ENCODE results near the gene ACAA1.
A peak's percentile ranks its signal among the peaks of the same experiment; 100 is the strongest.
"Not testable (repeated sequence)": the region's sequence is repeated elsewhere in the genome, so short reads cannot be mapped to it uniquely, and the experiment has no call there.

Gene ACAA1

DNA sequence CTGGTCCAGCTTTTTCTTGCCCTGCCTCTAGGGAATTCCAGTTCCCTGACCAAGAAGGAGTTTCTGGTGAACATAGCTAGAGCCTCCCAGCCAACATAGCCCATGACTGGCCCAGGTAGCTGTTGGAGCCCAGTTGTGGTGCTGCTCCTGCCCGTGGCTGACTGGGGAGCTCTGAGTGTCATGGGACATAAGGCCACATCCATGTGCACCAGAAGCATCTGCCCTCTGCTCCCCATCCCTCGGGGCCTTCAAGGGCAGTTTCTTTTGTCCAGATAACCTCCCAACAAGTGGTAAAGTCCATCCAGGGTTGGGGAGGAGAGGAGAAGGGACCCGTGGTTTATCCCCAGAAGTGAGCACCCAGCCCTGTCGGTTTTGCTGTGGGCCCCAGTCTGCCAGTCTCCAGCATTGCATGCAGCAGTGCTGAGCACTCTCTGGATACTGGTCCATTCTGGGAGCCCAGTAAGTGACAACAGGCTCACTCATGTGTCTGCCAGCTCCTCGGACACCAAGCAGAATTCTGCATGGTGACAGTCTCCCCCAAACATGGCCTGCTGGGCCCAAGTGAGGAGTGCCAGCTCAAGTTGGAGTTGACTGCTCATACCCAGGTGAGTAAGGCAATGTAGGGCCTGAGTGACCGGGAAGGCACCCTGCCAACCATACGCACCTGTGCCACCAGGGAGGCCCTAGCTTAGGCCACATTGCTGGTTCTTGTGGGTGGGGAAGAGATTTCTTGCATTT, 28.8 kb downstream of the ACAA1 start:
- DNase-seq = no peak

DNA sequence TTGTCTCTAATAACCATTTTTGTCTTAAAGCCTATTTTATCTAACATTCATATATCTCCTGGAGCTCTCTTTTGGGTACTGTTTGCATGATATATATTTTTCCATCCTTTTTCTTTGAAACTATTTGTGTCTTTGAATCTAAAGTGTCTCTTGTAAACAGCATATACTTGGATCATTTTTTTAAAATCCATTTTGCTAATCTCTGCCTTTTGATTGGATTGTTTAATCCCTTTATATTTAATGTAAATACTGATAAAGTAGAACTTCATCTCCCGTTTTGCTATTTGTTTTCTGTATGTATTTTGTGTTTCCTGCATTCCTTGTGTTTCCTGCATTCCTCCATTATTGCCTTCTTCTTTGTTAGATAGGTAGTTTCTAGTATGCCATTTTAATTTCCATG, 31.4 kb downstream of the ACAA1 start:
- DNase-seq = no peak

GRCh38 chr3:38102444-38102814, 34.5 kb downstream of the ACAA1 start:
- DNase-seq = no peak

DNA sequence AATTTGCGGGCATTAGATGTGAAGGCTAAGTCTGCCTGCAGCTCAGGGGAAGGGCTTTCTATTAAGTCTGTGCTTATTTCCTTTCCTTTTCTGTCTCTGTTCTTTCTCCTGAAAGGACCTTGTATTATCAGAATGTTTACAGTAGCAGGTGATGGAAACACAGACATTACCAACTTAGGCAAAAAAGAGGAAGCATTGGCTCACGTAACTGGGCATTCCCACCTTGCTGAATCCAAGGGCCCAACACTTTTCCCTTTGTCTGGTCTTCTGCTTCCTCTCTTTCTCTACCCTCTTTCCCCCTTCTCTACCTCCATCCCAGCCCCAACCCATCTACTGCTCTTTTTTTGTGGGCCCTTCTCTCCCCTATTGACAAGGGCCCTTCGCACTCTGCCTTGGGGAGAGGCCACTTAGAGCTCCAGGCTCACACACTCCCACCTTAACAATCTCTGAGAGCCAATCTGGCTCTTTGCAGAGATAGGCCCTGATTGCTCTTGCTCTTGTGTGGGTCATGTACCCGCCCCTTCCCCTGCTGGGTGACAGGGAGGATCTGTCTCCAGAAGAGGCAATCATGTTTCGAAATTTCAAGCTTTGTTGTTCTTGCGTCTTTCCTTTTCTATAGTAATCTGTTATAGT, 35.0 kb downstream of the ACAA1 start:
- DNase-seq = no peak

DNA sequence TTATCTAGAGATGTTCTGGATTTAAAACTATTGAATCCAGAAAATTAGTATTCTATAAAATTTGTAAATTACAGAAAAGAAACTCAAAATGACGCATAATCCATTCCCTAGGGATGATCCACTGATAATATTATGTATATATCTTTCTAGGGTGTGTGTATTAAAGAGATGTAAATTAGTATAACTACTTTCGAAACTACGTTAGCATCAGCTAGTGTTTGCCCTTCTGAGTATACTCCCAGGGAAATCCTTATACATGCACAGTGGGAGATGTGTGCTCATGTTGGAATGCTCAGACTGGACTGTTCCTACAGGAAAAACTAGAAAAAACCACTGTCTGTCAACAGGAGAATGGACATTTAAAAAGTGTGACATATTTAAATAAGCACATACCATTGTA, 36.4 kb downstream of the ACAA1 start:
- DNase-seq = no peak

DNA sequence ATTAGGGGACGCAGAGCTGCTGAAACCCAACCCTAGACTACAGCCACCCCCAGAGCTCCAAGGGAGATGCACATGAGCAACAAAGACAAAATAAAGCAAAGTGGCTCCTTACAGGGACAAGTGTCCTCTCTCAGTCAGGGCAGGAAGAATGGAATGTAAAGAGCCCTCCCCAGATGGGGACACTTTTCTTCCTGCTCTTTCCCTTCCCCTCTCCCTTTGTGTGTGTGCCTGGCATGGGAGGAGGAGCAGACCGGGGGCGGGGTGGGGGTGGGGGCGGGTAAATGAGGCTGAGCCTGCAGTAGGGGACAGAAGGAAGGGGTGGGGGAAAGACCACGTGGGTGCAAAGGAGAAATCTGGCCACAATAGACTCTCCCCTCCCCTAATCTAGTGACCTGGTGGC, 37.4 kb downstream of the ACAA1 start:
- no peak for DNase-seq

DNA sequence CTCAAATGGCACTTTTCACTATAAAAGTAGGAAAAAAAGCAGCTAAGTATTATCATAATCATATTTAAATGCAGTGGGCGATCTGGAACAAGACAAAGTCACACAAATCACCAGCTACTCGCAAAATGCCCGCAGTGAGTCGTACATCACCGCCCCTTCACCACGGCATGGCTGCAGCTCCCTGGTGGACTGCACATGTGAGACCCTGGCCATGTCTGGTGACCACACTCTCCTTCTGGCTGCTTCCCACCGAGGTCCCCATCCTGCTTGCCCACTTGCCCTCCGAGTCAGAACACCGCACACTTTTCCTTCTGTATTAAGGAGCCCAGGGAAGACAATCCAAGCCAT, 38.6 kb downstream of the ACAA1 start:
- DNase-seq = no peak

- peak in 21 of 58 donors; percentile 12 to 68 (median 36) for DNase-seq
Observed at GRCh38 chr3:38097446-38098375, 39.2 kb downstream of the ACAA1 start.

GRCh38 chr3:38095669-38096483, 41.1 kb downstream of the ACAA1 start:
- DNase-seq = peak in 13 of 58 donors; percentile 13 to 54 (median 21)

DNA sequence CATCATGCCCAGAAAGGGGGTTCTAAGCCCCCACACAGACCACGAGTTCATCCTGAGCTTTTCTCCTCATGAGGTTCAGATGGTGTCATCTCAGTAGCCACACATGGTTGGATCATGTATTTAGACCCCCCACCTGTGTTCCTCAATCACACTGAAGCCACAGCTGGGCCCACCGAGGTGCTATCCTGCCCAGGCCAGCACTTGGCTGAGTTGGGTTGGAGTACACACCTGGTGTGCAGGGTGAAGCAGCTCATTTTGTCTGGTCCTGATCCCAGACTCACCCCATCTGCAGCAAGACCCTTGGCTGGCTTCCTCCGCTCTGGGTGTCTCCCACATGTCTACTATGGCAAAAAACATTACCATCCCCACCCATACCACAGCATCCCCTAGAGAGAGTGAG, 41.9 kb downstream of the ACAA1 start:
- no peak for DNase-seq

GRCh38 chr3:38090453-38090852, 46.5 kb downstream of the ACAA1 start:
- no peak for DNase-seq

GRCh38 chr3:38089163-38089562, 47.8 kb downstream of the ACAA1 start:
- DNase-seq = no peak

DNA sequence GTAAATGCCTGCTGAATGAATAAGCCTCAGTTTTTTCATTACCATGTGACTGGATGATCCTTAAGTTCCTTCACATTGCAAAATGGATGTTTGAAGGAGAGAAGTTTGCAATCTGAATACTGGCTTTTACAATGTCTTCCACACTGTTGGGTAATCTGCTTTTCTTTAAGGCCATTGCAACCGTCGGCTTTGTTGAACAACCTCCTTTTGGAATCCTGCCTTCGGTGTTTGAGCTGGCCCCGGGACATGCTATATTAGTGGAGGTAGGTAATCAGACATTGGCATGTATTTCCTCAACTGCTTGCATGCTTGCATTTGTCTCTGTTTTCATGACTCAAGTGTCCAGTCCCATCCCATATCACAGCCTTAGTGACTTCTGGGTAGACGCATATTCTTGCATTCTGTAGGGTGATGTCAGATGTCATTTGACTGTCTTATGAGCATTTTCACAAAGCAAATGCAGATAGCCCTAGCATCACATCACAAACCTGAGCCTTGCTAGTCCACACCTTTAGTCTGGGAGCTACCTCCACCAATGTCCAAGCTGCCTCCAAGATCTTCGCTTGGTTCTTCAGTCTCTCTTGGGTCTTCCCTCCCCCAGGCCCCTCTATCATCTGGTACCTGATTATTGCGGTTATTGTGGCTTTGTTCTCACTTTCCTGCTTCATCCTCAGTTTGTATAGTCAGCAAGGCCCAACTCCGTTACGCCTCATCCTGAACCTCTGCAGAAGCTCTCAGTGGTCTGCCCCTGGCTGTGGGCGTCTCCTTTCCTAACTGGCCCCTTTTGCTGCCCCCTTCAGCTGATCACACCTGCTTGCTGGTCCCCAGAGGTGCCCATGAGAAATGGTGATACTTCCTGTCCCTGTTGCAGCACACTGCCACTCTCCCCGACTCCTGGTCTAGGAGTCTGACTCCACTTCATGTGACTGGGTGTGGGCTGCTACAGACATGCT, 48.5 kb downstream of the ACAA1 start:
- no peak for DNase-seq

GRCh38 chr3:38087278-38087677, 49.6 kb downstream of the ACAA1 start:
- DNase-seq = not testable (repeated sequence)

DNA sequence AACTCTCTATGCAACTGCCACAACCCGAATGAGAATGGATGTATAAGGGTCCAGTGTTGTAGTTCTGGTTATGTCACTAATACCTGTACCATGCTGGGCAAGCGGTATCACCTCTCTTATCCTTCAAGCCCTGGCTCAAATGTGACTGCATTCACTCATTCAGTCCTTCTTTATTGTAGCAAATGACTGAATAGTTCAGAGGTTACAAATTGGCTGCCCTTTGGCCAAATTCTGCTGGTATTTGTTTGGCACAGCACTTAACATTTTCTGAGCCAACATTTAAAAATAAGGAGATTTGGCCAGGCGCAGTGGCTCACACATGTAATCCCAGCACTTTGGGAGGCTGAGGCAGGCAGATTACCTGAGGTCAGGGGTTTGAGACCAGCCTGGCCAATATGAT, 50.4 kb downstream of the ACAA1 start:
- DNase-seq = no peak

GRCh38 chr3:38085943-38086324, 51.0 kb downstream of the ACAA1 start:
- no peak for DNase-seq

DNA sequence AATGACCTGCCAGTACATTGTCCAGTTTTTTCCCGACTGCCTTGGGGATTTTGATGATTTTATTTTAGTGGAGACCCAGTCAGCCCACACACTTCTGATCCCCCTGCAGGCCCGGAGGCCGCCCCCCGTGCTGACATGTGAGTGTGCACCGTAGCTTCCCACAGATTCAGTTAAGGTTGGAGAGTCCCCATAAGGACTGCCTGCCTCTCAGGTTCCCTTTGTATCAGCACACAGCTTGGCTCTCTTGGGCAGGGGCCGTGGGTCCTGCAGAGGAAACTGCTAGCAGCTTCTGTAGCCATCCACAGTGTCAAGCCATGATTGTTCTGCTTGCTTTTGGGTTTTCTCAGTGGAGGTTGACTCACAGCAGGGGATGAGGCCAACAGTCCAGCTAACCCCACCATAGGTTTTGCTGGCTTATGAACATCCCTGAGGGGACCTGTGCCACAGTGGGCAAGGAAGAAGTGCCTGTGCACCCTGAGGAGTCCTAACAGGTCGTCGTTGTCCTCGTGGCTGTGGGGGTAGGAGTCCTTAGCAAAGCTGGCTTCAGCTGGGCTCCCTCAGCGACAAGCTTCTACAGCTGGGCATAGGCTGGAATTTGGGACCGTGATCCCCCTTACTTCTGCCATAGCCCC, 51.5 kb downstream of the ACAA1 start:
- no peak for DNase-seq

DNA sequence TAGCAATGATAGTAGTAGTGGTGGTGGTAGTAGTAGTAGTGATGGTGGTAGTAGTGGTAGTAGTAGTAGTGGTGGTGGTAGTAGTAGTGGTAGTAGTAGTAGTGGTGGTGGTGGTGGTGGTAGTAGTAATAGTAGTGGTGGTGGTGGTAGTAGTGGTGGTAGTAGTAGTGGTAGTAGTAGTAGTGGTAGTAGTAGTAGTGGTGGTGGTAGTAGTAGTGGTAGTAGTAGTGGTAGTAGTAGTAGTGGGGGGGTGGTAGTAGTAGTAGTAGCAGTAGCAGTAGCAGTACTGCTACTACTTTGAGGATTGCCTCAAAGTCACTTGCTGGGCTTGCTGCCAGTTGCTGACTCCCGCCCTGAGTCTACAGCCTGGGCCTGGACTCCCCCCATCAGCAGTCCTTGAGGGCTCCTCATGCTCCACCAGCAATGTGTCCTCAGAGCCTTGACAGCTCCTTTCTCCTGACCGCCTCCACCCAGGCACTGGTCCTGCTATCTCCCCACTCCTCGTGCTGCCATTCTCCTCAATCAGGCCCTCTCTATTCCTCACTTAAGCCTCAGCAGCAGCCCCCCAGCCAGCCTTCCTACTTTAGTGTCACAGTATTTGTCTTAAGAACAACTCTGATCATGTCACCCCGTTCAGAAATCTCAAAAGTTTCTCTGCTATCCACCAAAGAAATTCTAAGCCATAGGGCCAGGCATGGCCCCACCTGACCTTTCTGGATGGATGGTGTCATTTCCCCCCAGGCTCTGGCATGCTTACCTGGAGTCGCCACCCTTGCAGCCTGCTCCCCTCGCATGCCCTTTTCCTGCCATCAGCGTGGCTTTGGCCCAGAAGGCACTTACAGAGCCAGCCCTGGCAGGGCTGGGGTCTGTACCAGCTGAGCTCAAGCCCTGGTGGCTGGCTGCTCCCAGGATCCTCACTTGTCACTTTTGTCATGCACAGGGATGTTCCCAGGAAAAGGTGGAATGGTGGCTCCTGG, 52.3 kb downstream of the ACAA1 start:
- DNase-seq = no peak
